GM23338 (cell line): Measurements from ENCODE around the gene TAF11. TPM values are rescaled to one million over a fixed set of nuclear protein-coding genes. Genes with fewer than 3 reads are reported as not detected.
"Not testable (repeated sequence)": the region's sequence is repeated elsewhere in the genome, so short reads cannot be mapped to it uniquely, and the experiment has no call there.

Experiments used
- ATAC-seq: fragments of 200-7000 bp; cut with Tn5 transposase; 3 replicates; pipeline ENCODE4 v1.9.1; 2020
- DNase-seq: peaks from one replicate; pipeline ENCODE4 v3.0.0-alpha.2; 2015; ENCODE audit warnings: low spot score
- H2AFZ ChIP-seq: fragments of 200-600 bp; sonication (generic); 2 replicates; pipeline ENCODE4 v1.8.0; 2016; ENCODE audit warnings: antibody characterized with exemption, mild to moderate bottlenecking, moderate library complexity
- H3F3A ChIP-seq: fragments of 200-600 bp; sonication (generic); replicated peaks from 2 replicates; pipeline ENCODE4 v1.8.0; 2017; ENCODE audit warnings: antibody characterized with exemption, mixed run types, low read depth
- H3K27ac ChIP-seq: fragments of 200-600 bp; sonication (generic); 2 replicates; pipeline ENCODE4 v1.6.1; 2016; ENCODE audit warnings: low read depth
- H3K27me3 ChIP-seq: fragments of 200-600 bp; sonication (generic); 2 replicates; pipeline ENCODE4 v1.8.0; 2016; ENCODE audit warnings: mild to moderate bottlenecking, mixed run types, moderate library complexity; ENCODE audit not compliant: insufficient read depth
- H3K36me3 ChIP-seq: fragments of 200-600 bp; sonication (generic); 2 replicates; pipeline ENCODE4 v1.8.0; 2016; ENCODE audit warnings: mild to moderate bottlenecking; ENCODE audit not compliant: insufficient read depth
- H3K4me1 ChIP-seq: fragments of 200-600 bp; sonication (generic); 2 replicates; pipeline ENCODE4 v1.8.0; 2016; ENCODE audit warnings: mild to moderate bottlenecking, moderate library complexity; ENCODE audit not compliant: insufficient read depth
- H3K4me2 ChIP-seq: fragments of 200-600 bp; sonication (generic); 2 replicates; pipeline ENCODE4 v1.7.1; 2017; ENCODE audit warnings: mixed run types
- H3K4me3 ChIP-seq: fragments of 200-600 bp; sonication (generic); 2 replicates; pipeline ENCODE4 v1.6.1; 2016; ENCODE audit warnings: mixed run types
- H3K79me2 ChIP-seq: fragments of 200-600 bp; sonication (generic); replicated peaks from 2 replicates; pipeline ENCODE4 v1.8.0; 2017; ENCODE audit warnings: mild to moderate bottlenecking; ENCODE audit not compliant: insufficient read depth
- H3K9me2 ChIP-seq: fragments of 200-600 bp; sonication (generic); 2 replicates; pipeline ENCODE4 v1.8.0; 2017; ENCODE audit not compliant: insufficient read depth
- H4K20me1 ChIP-seq: fragments of 200-600 bp; sonication (generic); replicated peaks from 2 replicates; pipeline ENCODE4 v1.8.0; 2017; ENCODE audit warnings: mild to moderate bottlenecking; ENCODE audit not compliant: insufficient read depth
- H3K27ac Mint-ChIP-seq: 2 replicates; pipeline ENCODE4 v1.8.0; 2020; ENCODE audit warnings: inconsistent platforms, mild to moderate bottlenecking, moderate library complexity, mixed read lengths
- H3K27me3 Mint-ChIP-seq: 3 replicates; pipeline ENCODE4 v1.8.0; 2022; ENCODE audit warnings: low read depth, mild to moderate bottlenecking, moderate library complexity, mixed read lengths, inconsistent platforms; ENCODE audit not compliant: insufficient read depth, poor library complexity
- H3K36me3 Mint-ChIP-seq: 3 replicates; pipeline ENCODE4 v1.8.0; 2021; ENCODE audit warnings: low read depth, mild to moderate bottlenecking, inconsistent platforms, moderate library complexity, mixed read lengths
- H3K4me1 Mint-ChIP-seq: 3 replicates; pipeline ENCODE4 v1.8.0; 2020; ENCODE audit warnings: mild to moderate bottlenecking, inconsistent platforms, mixed read lengths
- H3K4me3 Mint-ChIP-seq: 3 replicates; pipeline ENCODE4 v1.8.0; 2021; ENCODE audit warnings: moderate library complexity, mild to moderate bottlenecking, inconsistent platforms, mixed read lengths
- H3K9me3 Mint-ChIP-seq: 3 replicates; pipeline ENCODE4 v1.8.0; 2020; ENCODE audit warnings: moderate library complexity, mild to moderate bottlenecking, inconsistent platforms, mixed read lengths
- CREB1 ChIP-seq: fragments of 250-450 bp; sonication (Bioruptor Pico); IDR thresholded peaks from 2 replicates; pipeline ENCODE4 v1.5.0; 2020; ENCODE audit warnings: low read depth, mild to moderate bottlenecking, moderate library complexity
- EZH2 ChIP-seq: fragments of 200-600 bp; sonication (generic); IDR thresholded peaks from one replicate; pipeline ENCODE4 v1.8.0; 2017; ENCODE audit warnings: antibody characterized with exemption, mild to moderate bottlenecking, low read depth; ENCODE audit not compliant: unreplicated experiment
- JUNB ChIP-seq: IDR thresholded peaks from one replicate; pipeline ENCODE4 v1.6.1; 2016; ENCODE audit warnings: antibody characterized with exemption; ENCODE audit not compliant: unreplicated experiment
- NANOG ChIP-seq: IDR thresholded peaks from 2 replicates; pipeline ENCODE4 v1.6.1; 2016; ENCODE audit warnings: antibody characterized with exemption, borderline replicate concordance
- POLR2AphosphoS5 ChIP-seq: IDR thresholded peaks from 2 replicates; pipeline ENCODE4 v1.6.1; 2016; ENCODE audit warnings: antibody characterized with exemption, low read depth
- STAT1 ChIP-seq: IDR thresholded peaks from one replicate; pipeline ENCODE4 v1.6.1; 2016; ENCODE audit warnings: antibody characterized with exemption; ENCODE audit not compliant: unreplicated experiment
- ZNF114 ChIP-seq: fragments of 250-450 bp; sonication (Bioruptor Pico); IDR thresholded peaks from 2 replicates; pipeline ENCODE4 v1.5.0; 2020; ENCODE audit warnings: mild to moderate bottlenecking, moderate library complexity
- polyA plus RNA-seq: library from polyadenylated mRNA; unstranded; fragments of >200 nt; fragmentation: Nextera tagmentation; extraction: Ambion mirVana; gene quantifications from 2 replicates; pipeline ENCODE4 v1.2.1, GENCODE V29; 2016
- total RNA-seq: library from RNA; depleted of rRNA; stranded (reverse); fragments of >200 nt; shearing (Covaris generic); gene quantifications from 2 replicates; pipeline ENCODE4 v1.2.3, GENCODE V29; 2014
- TF ChIP-seq, protein P1 (sequence below), 2 experiments: fragments of 200-600 bp in 1 of 2; sonication (generic) in 1 of 2; conservative IDR thresholded peaks; 2 replicates each; pipeline versions ENCODE4 v1.5.1 to v1.6.1; 2016 to 2017; ENCODE audit warnings: antibody characterized with exemption in 2 of 2, low read depth in 2 of 2, mild to moderate bottlenecking in 2 of 2, moderate library complexity in 1 of 2
- TF ChIP-seq, protein P2 (sequence below): IDR thresholded peaks from one replicate; pipeline ENCODE4 v1.6.1; 2018; ENCODE audit warnings: antibody characterized with exemption; ENCODE audit not compliant: unreplicated experiment
- TF ChIP-seq, protein P3 (sequence below): IDR thresholded peaks from 2 replicates; pipeline ENCODE4 v1.6.1; 2016; ENCODE audit warnings: antibody characterized with exemption

The TAF11 gene
- total and polyA plus RNA-seq, 2 experiments from 2014 or later = 51.1 to 65.3 TPM

DNA sequence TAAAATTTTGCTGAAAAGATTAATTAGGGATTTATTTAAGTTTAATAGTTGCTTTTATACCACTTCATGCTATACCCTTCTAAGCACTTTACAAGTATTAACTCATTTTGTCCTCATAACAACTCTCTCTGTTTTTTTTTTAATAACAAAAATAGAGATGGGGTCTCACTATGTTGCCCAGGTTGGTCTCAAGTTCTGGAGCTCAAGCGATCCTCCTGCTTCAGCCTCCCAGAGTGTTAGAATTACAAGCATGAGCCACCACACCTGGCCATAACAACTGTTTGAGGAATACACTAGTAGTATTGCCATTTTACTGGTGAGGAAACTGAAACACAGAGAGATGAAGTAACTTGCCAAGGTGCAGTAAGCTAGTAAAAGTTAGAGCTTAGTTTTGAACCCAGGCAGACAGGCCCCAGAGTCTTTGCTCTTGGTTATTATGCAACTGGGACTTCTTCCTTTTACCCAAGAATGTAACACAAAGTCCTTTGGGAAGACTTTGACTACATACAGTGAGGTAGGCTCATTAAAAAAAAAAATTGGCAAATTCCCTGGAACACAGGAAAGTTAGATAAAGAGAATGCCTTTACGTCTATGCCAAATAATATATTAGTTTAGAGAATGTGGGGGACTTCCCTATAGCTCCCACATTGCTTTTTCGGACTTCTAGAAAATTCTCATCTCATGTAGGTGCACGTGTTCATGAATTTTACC lies 12.6 kb upstream of the TAF11 start:
- Mint-ChIP-seq H3K27ac (no peak overlapping the region), H3K27me3 (no peaks in the 10 kb centered on the region), H3K4me1 (peaks cover 7% of the 10 kb centered on the region), H3K4me3 (no peak overlapping the region), H3K9me3 (no peaks in the 10 kb centered on the region; the same call in 2 of the 3 replicates), H3K36me3 (no peaks in the 10 kb centered on the region; the same call in 2 of the 3 replicates)
- Histone ChIP-seq H3K4me3 (no peak overlapping the region), H3K4me2 (no peak overlapping the region), H3K4me1 (no peaks in the 10 kb centered on the region; the same call in none of the 2 replicates), H3K27ac (no peak overlapping the region), H3F3A (no peaks in the 10 kb centered on the region), H4K20me1 (peaks cover 17% of the 10 kb centered on the region), H3K36me3 (no peaks in the 10 kb centered on the region), H3K27me3 (no peaks in the 10 kb centered on the region), H2AFZ (no peak overlapping the region), H3K9me2 (no peaks in the 10 kb centered on the region), H3K79me2 (peaks cover 85% of the 10 kb centered on the region)
- no peak for ATAC-seq
- TF ChIP-seq, protein P1, sequence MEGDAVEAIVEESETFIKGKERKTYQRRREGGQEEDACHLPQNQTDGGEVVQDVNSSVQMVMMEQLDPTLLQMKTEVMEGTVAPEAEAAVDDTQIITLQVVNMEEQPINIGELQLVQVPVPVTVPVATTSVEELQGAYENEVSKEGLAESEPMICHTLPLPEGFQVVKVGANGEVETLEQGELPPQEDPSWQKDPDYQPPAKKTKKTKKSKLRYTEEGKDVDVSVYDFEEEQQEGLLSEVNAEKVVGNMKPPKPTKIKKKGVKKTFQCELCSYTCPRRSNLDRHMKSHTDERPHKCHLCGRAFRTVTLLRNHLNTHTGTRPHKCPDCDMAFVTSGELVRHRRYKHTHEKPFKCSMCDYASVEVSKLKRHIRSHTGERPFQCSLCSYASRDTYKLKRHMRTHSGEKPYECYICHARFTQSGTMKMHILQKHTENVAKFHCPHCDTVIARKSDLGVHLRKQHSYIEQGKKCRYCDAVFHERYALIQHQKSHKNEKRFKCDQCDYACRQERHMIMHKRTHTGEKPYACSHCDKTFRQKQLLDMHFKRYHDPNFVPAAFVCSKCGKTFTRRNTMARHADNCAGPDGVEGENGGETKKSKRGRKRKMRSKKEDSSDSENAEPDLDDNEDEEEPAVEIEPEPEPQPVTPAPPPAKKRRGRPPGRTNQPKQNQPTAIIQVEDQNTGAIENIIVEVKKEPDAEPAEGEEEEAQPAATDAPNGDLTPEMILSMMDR (conservative IDR thresholded peaks at IDR 0.05; ENCODE audit: low read depth in 2 of 2) = no peak
- no peak for DNase-seq

DNA sequence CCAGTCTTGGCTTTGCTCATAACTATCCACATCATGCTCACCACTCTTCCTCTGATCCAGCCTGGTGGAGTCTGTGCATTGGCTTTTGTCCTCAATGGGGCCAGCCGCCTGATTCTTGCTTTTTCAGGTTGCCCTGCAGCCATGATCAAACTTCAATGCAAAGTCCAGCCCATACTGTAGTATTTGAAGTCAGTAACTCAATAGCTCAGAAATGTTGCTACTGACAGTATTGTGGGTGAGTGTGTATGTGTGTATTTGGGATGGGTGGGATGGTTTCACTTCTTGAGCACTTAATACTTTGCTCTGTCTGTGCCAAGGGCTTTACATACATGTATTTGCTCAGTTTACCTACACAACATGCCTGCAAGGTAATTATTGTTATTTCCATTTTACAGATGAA lies 11.9 kb upstream of the TAF11 start:
- H3K9me3 Mint-ChIP-seq, H3K4me3 ChIP-seq, H3K36me3 Mint-ChIP-seq, H3K27me3 Mint-ChIP-seq, H3K4me3 Mint-ChIP-seq, H3K27ac Mint-ChIP-seq, ATAC-seq, DNase-seq, H3K27me3 ChIP-seq, H3K4me1 ChIP-seq, H3K36me3 ChIP-seq, H3F3A ChIP-seq, H3K9me2 ChIP-seq, H3K4me2 ChIP-seq, H3K27ac ChIP-seq, H2AFZ ChIP-seq: not testable (repeated sequence)
- Histone ChIP-seq H3K79me2 (peaks cover 88% of the 10 kb centered on the region), H4K20me1 (peaks cover 17% of the 10 kb centered on the region)
- peaks cover 11% of the 10 kb centered on the region for H3K4me1 Mint-ChIP-seq

DNA sequence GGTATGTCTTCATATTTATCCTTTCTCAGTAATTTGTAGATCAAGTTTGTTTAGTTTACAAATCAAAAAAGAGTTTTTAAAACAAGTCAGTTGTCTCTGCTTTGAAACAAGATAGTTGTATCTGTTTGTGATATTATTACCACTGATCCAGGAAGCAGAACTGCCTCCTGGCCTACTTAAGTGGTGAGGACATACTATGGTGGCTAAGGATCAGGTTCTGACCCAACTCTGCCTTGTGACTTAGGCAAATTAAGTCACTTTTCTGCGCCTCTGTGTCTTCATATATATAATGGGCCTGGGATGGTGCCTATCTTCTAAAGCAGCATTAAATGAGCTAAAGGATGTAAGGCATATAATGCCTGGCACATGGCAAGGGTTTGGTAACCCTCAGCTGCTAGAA lies 9.9 kb upstream of the TAF11 start:
- no peaks in the 10 kb centered on the region for H3K36me3 ChIP-seq
- no peak overlapping the region for H3K4me2 ChIP-seq
- peaks cover 32% of the 10 kb centered on the region for H4K20me1 ChIP-seq
- Mint-ChIP-seq H3K27ac (no peak overlapping the region), H3K9me3 (no peaks in the 10 kb centered on the region), H3K4me1 (peaks cover 15% of the 10 kb centered on the region), H3K27me3 (no peaks in the 10 kb centered on the region), H3K36me3 (no peaks in the 10 kb centered on the region), H3K4me3 (no peak overlapping the region)
- H3K9me2 ChIP-seq = no peaks in the 10 kb centered on the region
- H3K4me3 ChIP-seq = no peak overlapping the region
- H2AFZ ChIP-seq = no peak overlapping the region
- H3K27me3 ChIP-seq = no peaks in the 10 kb centered on the region
- no peak for ATAC-seq
- no peak for DNase-seq
- peaks cover 89% of the 10 kb centered on the region for H3K79me2 ChIP-seq
- no peak overlapping the region for H3K27ac ChIP-seq
- no peaks in the 10 kb centered on the region; the same call in none of the 2 replicates for H3K4me1 ChIP-seq
- no peaks in the 10 kb centered on the region for H3F3A ChIP-seq
- TF ChIP-seq NANOG (no peak), ZNF114 (CRISPR knock-in tag) (no peak), CREB1 (CRISPR knock-in tag) (no peak), EZH2 (no peak), JUNB (no peak), POLR2AphosphoS5 (no peak), STAT1 (no peak)
- TF ChIP-seq, protein P1 (conservative IDR thresholded peaks at IDR 0.05; ENCODE audit: low read depth in 2 of 2) = no peak
- TF ChIP-seq, protein P2, sequence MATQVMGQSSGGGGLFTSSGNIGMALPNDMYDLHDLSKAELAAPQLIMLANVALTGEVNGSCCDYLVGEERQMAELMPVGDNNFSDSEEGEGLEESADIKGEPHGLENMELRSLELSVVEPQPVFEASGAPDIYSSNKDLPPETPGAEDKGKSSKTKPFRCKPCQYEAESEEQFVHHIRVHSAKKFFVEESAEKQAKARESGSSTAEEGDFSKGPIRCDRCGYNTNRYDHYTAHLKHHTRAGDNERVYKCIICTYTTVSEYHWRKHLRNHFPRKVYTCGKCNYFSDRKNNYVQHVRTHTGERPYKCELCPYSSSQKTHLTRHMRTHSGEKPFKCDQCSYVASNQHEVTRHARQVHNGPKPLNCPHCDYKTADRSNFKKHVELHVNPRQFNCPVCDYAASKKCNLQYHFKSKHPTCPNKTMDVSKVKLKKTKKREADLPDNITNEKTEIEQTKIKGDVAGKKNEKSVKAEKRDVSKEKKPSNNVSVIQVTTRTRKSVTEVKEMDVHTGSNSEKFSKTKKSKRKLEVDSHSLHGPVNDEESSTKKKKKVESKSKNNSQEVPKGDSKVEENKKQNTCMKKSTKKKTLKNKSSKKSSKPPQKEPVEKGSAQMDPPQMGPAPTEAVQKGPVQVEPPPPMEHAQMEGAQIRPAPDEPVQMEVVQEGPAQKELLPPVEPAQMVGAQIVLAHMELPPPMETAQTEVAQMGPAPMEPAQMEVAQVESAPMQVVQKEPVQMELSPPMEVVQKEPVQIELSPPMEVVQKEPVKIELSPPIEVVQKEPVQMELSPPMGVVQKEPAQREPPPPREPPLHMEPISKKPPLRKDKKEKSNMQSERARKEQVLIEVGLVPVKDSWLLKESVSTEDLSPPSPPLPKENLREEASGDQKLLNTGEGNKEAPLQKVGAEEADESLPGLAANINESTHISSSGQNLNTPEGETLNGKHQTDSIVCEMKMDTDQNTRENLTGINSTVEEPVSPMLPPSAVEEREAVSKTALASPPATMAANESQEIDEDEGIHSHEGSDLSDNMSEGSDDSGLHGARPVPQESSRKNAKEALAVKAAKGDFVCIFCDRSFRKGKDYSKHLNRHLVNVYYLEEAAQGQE = no peak
- TF ChIP-seq, protein P3, sequence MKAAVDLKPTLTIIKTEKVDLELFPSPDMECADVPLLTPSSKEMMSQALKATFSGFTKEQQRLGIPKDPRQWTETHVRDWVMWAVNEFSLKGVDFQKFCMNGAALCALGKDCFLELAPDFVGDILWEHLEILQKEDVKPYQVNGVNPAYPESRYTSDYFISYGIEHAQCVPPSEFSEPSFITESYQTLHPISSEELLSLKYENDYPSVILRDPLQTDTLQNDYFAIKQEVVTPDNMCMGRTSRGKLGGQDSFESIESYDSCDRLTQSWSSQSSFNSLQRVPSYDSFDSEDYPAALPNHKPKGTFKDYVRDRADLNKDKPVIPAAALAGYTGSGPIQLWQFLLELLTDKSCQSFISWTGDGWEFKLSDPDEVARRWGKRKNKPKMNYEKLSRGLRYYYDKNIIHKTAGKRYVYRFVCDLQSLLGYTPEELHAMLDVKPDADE = no peak
